HG03460 (cell line): ENCODE measurements around the gene NFATC2.

ENCODE experiments used
- ATAC-seq: cut with Tn5 transposase; IDR thresholded peaks from one replicate; pipeline ENCODE4 v1.9.1; 2021; ENCODE audit not compliant: unreplicated experiment

The NFATC2 gene

GRCh38 chr20:51457533-51457932, 85.0 kb downstream of the NFATC2 start:
- no peak for ATAC-seq

- ATAC-seq = no peak
Observed at GRCh38 chr20:51456511-51457509, 85.7 kb downstream of the NFATC2 start.

- no peak for ATAC-seq
Observed at GRCh38 chr20:51454250-51454865, 88.2 kb downstream of the NFATC2 start.

- ATAC-seq = no peak
Observed at GRCh38 chr20:51452734-51453365, 89.7 kb downstream of the NFATC2 start.

- no peak for ATAC-seq
Observed at GRCh38 chr20:51452091-51452613, 90.4 kb downstream of the NFATC2 start.

- no peak for ATAC-seq
Observed at GRCh38 chr20:51451484-51451883, 91.0 kb downstream of the NFATC2 start.

GRCh38 chr20:51450984-51451383, 91.5 kb downstream of the NFATC2 start:
- ATAC-seq = no peak

GRCh38 chr20:51450221-51450712, 92.3 kb downstream of the NFATC2 start:
- ATAC-seq = no peak

- no peak for ATAC-seq
Observed at GRCh38 chr20:51449498-51450220, 92.9 kb downstream of the NFATC2 start.

- no peak for ATAC-seq
Observed at GRCh38 chr20:51447765-51448148, 94.8 kb downstream of the NFATC2 start.

- no peak for ATAC-seq
Observed at GRCh38 chr20:51447097-51447764, 95.3 kb downstream of the NFATC2 start.

- ATAC-seq = no peak
Observed at GRCh38 chr20:51446656-51447055, 95.9 kb downstream of the NFATC2 start.

- ATAC-seq = no peak
Observed at GRCh38 chr20:51446230-51446629, 96.3 kb downstream of the NFATC2 start.

- no peak for ATAC-seq
Observed at GRCh38 chr20:51445591-51445990, 96.9 kb downstream of the NFATC2 start.

- ATAC-seq = no peak
Observed at GRCh38 chr20:51444922-51445438, 97.5 kb downstream of the NFATC2 start.

- no peak for ATAC-seq
Observed at GRCh38 chr20:51444467-51444866, 98.1 kb downstream of the NFATC2 start.

GRCh38 chr20:51442602-51443001, 99.9 kb downstream of the NFATC2 start:
- ATAC-seq = no peak

GRCh38 chr20:51440589-51440988, 101.9 kb downstream of the NFATC2 start:
- ATAC-seq = no peak

- no peak for ATAC-seq
Observed at GRCh38 chr20:51439160-51439689, 103.3 kb downstream of the NFATC2 start.

GRCh38 chr20:51438136-51438535, 104.4 kb downstream of the NFATC2 start:
- ATAC-seq = no peak
